HuH-7.5 (cell line): ENCODE measurements around the gene TNFRSF25.
A peak's percentile ranks its signal among the peaks of the same experiment; 100 is the strongest.
"Not testable (repeated sequence)": the region's sequence is repeated elsewhere in the genome, so short reads cannot be mapped to it uniquely, and the experiment has no call there.

Experiments
- DNase-seq: peaks from one replicate; pipeline ENCODE4 v3.0.0; 2011; ENCODE audit warnings: low spot score

TNFRSF25 gene

GRCh38 chr1:6501279-6501813 is 35.4 kb upstream of the TNFRSF25 start:
- no peak for DNase-seq

GRCh38 chr1:6500544-6501278 is 34.7 kb upstream of the TNFRSF25 start:
- DNase-seq = no peak

- no peak for DNase-seq
Measured at GRCh38 chr1:6499296-6499695, 33.3 kb upstream of the TNFRSF25 start.

GRCh38 chr1:6498576-6499111 is 32.7 kb upstream of the TNFRSF25 start:
- no peak for DNase-seq

GRCh38 chr1:6497867-6498575 is 32.0 kb upstream of the TNFRSF25 start:
- no peak for DNase-seq

GRCh38 chr1:6497215-6497866 is 31.4 kb upstream of the TNFRSF25 start:
- peak; percentile 73 for DNase-seq

GRCh38 chr1:6496890-6497214 is 30.9 kb upstream of the TNFRSF25 start:
- DNase-seq = no peak

GRCh38 chr1:6496365-6496721 is 30.4 kb upstream of the TNFRSF25 start:
- no peak for DNase-seq

- DNase-seq = no peak
Measured at GRCh38 chr1:6495540-6496364, 29.8 kb upstream of the TNFRSF25 start.

GRCh38 chr1:6495041-6495441 is 29.1 kb upstream of the TNFRSF25 start:
- DNase-seq = no peak

- DNase-seq = no peak
Measured at GRCh38 chr1:6494627-6495026, 28.7 kb upstream of the TNFRSF25 start.

GRCh38 chr1:6493834-6494223 is 27.9 kb upstream of the TNFRSF25 start:
- not testable (repeated sequence) for DNase-seq

- DNase-seq = no peak
Measured at GRCh38 chr1:6491966-6492365, 26.0 kb upstream of the TNFRSF25 start.

GRCh38 chr1:6491480-6491962 is 25.5 kb upstream of the TNFRSF25 start, which contains the start of gene PLEKHG5:
PLEKHG5 (minus strand) TSS chr1:6491667; CDS start chr1:6477571, 14,096 bp downstream.
- DNase-seq = no peak

- DNase-seq = no peak
Measured at GRCh38 chr1:6491081-6491449, 25.1 kb upstream of the TNFRSF25 start.

- DNase-seq = peak; percentile 89
Measured at GRCh38 chr1:6490181-6491080, 24.5 kb upstream of the TNFRSF25 start.

- peak; percentile 96 for DNase-seq
Measured at GRCh38 chr1:6489799-6490180, 23.8 kb upstream of the TNFRSF25 start.

GRCh38 chr1:6489383-6489765 is 23.4 kb upstream of the TNFRSF25 start:
- no peak for DNase-seq

- DNase-seq = no peak
Measured at GRCh38 chr1:6488602-6489382, 22.8 kb upstream of the TNFRSF25 start.
